LNCAP (cell line): Measurements from ENCODE around the gene GHSR.
A peak's percentile ranks its signal among the peaks of the same experiment; 100 is the strongest.

ENCODE experiments used
- CTCF ChIP-seq: fragments of 450-650 bp; IDR thresholded peaks from 2 replicates; pipeline ENCODE4 v1.5.1; 2017; ENCODE audit warnings: mild to moderate bottlenecking

Gene GHSR

GRCh38 chr3:172467170-172467824, 19.0 kb upstream of the GHSR start:
- TF ChIP-seq CTCF: no peak

- TF ChIP-seq CTCF: no peak
These were observed 18.4 kb upstream of the GHSR start for GRCh38 chr3:172466553-172467130.

- no peak for TF ChIP-seq CTCF
These were observed 17.0 kb upstream of the GHSR start for GRCh38 chr3:172465281-172465680.

GRCh38 chr3:172464306-172464705, 16.1 kb upstream of the GHSR start:
- no peak for TF ChIP-seq CTCF

GRCh38 chr3:172461530-172462138, 13.4 kb upstream of the GHSR start:
- TF ChIP-seq CTCF: peak; percentile 94

GRCh38 chr3:172456404-172456803, 8.1 kb upstream of the GHSR start:
- no peak for TF ChIP-seq CTCF

- no peak for TF ChIP-seq CTCF
These were observed 5.9 kb upstream of the GHSR start for GRCh38 chr3:172454180-172454579.
